GM10248 (cell line): ENCODE results near the gene AGPAT3.

Experiments used
- CTCF ChIA-PET: fragments of 300-600 bp; sonication (Branson Sonifier 250); formaldehyde crosslinking; extraction: SDS; loops from one replicate; lab custom pipeline; 2021; ENCODE audit warnings: antibody characterized with exemption; lab: Yijun Ruan, JAX
- POLR2A ChIA-PET: fragments of 350-650 bp; sonication (Branson Sonifier 250); formaldehyde crosslinking; extraction: SDS; loops from one replicate; lab custom pipeline; 2020; ENCODE audit warnings: antibody characterized with exemption; lab: Yijun Ruan, JAX
- DNase-seq: peaks from one replicate; pipeline ENCODE4 v3.0.0; 2012; ENCODE audit errors: extremely low spot score
- CTCF ChIP-seq: IDR thresholded peaks from 2 replicates; pipeline ENCODE4 v1.5.1; 2012; ENCODE audit warnings: mild to moderate bottlenecking, low read depth; ENCODE audit errors: extremely low read depth, missing control alignments, control extremely low read depth

Gene AGPAT3

GRCh38 chr21:43872531-43873197 lies 7.6 kb downstream of the AGPAT3 start:
- ChIA-PET CTCF (interaction anchor here (0.8 to 1.8 kb wide), 4 partner anchors 20 to 103 kb away, joined by 3 to 7 read pairs (median 3); no protein-coding TSS in a partner anchor), POLR2A (no interaction called here)
- TF ChIP-seq CTCF = no peak
- no peak for DNase-seq

- ChIA-PET CTCF (interaction anchor here (0.9 to 1.8 kb wide), 6 partner anchors 11 to 102 kb away, joined by 3 to 7 read pairs (median 3); no protein-coding TSS in a partner anchor), POLR2A (no interaction called here)
- no peak for TF ChIP-seq CTCF
- no peak for DNase-seq
These were observed 8.7 kb downstream of the AGPAT3 start for GRCh38 chr21:43873673-43874072.

GRCh38 chr21:43874085-43874805 lies 9.2 kb downstream of the AGPAT3 start:
- DNase-seq = no peak
- CTCF ChIA-PET = interaction anchor here (0.9 to 1.8 kb wide), 6 partner anchors 12 to 101 kb away, joined by 3 to 7 read pairs (median 3); no protein-coding TSS in a partner anchor
- no peak for TF ChIP-seq CTCF
- POLR2A ChIA-PET = no interaction called here

GRCh38 chr21:43876605-43877004 lies 11.6 kb downstream of the AGPAT3 start:
- DNase-seq = no peak
- TF ChIP-seq CTCF = no peak
- POLR2A ChIA-PET = no interaction called here
- CTCF ChIA-PET = no interaction called here

- ChIA-PET CTCF (no interaction called here), POLR2A (no interaction called here)
- TF ChIP-seq CTCF = no peak
- no peak for DNase-seq
These were observed 13.0 kb downstream of the AGPAT3 start for GRCh38 chr21:43877936-43878575.
